Measurements from ENCODE around the gene UBE2E2.

Gene UBE2E2

DNA sequence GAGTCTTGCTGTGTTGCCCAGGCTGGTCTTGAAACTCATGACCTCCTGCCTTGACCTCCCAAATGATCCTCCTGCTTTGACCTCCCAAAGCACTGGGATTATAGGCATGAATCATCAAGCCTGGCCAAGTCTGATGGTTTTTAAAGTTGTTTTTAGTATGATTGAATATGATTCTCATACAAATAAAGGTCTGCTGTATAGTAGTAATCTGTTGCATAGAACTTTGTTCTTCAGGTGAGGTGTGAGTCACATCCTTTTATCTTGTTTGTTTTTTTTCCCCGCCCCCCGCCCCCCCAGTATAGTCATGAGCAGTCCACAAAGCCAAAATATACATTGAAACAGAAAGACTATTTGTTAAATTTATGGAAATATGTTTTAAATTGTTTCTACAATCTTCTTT is 39.0 kb downstream of the UBE2E2 start:
- DNase-seq, result no peak

DNA sequence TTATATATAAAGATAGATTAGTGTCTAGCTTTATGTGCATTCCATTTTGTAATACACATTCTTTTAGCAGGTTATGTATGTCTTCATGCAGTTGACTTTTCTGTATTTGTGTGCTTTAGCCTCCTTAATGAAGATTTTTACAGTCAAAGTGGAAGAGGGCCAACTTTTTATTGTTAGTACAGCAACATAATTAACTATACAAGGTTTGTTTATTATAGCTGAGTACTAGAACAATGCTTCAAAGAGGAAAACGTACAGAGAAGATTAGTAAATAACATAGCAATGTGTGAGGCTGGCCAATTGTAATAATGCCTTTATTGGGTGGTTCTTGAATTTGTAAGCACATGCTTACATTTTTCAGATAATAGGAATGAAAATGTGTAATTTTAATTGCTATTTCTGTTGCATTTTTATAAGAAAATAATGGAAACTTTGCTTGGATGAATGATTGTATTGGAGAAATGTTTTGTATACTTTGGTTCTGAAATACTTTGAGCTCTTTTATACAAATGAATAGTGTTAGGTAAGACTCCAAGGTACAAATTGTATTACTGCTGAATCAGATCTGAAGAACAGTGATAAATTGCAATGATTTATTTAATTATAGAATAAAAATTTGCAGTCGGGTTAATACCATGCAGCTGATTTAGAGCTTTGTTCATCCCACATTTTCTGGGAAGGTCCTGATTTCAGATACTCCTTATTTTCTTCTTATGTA is 41.4 kb downstream of the UBE2E2 start:
- DNase-seq, result no peak

DNA sequence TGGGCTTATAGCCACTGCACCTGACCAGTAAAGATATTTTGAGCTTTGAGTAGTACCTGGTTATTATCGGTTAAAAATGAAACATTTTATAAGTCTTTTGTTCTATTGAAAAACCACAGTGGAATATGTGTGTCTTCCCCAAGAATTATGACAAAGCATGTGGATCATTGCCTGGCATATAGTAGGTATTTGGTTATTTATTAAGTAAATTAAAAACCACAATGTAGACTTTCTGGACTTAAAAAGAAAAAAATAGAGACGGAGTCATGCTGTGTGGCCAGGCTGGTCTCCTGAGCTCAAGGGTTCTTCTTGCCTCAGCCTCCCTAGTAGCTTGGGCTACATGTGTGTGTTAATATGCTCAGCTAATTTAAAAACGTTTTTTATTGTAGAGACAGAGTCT is 43.5 kb downstream of the UBE2E2 start:
- DNase-seq, result no peak

DNA sequence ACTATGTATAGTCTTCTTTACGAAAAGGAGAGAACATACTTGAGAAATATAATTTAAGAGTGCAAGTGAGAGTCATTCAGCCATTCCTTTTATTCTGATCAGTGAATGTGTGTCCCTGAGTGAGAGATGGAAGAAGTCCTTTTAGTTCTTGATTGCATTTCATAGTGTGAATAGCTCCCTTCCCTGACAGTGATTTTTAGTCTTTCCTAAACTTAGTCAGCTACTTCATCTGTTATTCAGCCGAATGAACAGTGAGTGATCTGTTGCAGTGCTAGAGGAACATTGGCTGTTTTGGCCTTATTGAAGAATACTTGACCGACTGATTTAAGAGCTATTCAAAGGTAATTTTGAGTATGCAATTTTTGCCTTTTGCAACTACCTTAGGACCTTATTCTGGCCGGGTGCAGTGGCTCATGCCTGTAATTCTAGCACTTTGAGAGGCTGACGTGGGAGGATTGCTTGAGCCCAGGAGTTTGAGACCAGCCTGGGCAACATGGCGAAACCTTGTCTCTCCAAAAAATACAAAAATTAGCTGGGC is 45.5 kb downstream of the UBE2E2 start:
- DNase-seq, result no peak

DNA sequence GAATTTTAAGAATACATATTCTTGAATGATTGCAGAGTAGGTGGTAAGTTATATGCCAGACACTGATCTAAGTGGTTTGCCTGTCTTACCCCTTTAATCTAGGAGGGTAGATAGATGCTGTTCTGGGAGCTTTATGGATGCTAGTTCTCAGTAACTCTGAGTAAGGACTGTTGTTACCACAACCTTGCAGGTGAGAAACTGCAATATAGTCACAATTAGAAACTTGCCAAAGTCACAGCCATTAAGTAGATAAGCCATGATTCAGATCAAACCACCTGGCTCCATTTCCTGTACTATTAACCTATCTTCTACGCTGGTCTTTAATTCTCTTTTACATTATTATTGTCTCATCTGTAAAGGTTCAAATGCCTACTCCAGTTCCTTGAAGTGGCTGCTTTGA is 46.8 kb downstream of the UBE2E2 start:
- no peak for DNase-seq

DNA sequence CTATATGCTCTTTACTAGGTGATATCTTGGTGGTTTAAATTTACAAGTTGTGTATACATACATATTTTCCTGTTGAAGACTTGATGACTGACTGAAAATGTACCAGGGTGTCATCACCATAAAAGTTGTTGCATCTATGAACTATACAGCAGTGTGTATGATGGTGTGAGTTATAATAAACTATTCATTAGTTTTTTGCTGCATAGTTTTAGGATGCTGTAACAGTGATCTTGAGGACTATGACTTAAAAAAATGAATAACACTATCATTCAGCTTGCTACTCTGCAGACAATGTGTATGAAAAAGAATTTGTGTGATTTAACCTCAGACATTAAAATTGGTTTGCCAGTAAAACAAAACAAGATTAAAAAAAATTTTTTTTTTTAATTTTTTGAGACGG is 49.0 kb downstream of the UBE2E2 start:
- DNase-seq, result no peak

DNA sequence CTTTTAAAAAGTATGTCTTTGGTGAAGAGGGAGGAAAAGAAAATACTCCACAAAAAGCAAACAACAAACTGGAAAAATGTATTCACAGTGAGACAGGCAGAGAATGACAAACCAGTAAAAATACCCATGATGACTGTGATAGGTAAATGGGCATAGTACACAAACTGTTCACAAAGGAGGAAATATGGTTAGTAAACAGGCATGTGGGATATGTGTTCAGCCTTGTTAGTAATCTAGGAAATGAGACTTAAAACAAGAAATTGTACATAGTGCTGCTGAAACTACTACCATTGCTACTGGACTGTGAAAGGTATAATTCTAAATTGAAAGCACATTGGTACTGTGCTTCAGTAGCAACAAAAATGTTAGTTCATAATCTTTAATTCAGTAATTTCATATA is 50.1 kb downstream of the UBE2E2 start:
- no peak for DNase-seq

DNA sequence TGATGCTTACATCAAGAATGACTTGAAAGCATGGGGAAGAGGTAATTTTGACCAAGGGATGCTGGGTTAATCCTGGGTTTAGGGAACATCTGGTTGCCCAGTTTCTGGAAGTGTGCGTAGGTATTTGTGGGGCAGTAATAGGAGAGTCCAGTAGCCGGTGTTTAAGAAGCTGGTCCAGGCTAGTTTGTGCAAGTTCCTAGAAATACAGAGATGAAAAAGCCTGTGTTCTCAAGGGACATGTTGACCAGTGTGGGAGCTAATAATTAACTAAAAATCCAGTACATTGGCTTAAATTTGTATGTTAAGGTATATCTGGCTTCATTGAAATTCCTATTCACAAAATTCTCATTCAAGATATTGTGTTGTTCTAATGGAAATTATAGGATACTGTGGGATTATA is 51.2 kb downstream of the UBE2E2 start:
- DNase-seq, result no peak

DNA sequence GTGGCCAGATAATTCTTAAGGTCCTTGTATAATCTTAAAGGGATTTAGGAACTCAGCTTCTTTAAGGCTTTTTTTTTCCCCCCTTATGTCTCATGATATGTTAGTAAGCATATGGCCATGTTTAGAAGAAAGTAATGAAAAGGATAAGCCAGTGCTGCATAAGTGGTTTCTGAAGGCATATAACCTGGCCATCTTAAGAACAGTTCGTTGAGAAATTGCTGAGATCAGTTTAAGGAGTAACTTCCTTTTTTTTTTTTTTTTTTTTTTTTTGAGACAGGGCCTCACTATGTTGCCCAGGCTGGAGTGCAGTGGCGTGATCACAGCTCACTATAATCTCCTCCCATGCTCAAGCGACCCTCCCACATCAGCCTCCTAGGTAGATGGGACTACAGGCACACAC is 51.7 kb downstream of the UBE2E2 start:
- no peak for DNase-seq

DNA sequence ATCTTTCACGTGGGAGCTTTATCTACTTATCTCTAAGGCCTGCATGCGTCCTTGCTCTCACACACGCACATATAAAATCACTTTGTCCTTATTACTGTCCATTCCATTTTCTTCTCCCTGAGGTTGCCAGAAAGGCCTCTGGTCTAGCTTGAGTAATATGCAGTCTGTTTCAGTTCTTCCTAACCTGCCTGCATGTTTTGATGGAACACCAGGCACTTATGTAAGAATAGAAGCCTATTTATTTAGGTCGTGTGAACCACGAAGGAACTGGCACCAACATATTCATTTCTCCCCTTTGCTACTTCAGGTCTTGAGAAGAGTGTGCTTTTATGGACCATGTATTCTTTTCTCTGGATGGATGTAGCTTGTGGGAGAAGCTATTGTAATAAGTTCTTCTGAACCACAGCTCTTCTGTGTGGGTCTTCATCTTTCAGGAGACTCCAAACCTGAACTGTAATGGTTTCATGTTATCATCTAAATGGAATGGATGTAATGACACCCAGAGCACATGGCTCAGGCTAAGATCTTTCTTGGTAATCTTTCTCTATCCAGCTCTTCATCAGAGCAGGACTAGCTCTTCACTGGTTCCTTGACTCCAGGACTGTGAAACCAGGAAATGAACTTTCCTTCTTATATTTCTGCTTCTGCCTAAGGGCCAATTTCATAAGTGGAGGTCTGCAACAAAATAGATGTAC is 53.8 kb downstream of the UBE2E2 start:
- no peak for DNase-seq

DNA sequence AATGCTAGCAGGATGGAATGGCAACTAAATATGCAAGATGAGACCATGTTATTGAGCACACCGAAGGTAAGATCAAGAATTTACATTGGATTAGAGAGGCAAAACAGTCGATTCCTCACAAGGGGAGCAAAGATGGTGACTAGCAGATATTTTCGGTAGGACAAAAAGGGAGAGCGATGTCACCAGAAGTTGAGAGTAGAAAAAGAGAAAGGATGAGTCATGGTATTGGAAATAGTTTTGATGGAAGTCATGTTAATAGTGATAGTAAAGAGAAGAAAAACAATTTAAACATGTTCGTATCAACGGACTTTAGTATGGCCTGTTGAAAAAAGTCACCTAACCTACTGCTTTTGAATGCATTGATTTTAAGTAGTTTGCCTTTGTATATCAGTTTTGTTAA is 55.0 kb downstream of the UBE2E2 start:
- no peak for DNase-seq

DNA sequence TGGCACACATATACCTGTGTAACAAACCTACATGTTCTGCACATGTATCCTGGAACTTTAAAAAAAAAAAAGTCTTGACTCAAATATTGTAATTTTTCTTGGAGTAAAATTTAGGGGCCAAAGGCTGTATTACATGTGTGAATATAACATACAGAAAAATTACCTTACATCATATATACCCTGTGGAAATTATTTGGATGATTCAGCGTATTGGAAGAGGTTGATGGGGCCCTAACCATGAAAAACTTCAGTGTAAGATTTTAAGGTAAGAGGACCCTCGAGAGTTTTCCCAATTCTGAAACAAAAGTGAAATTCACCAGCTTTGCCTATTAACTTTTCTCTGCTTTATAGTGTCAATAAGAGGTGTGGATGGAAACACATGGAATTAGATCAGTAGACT is 56.4 kb downstream of the UBE2E2 start:
- DNase-seq, result no peak

DNA sequence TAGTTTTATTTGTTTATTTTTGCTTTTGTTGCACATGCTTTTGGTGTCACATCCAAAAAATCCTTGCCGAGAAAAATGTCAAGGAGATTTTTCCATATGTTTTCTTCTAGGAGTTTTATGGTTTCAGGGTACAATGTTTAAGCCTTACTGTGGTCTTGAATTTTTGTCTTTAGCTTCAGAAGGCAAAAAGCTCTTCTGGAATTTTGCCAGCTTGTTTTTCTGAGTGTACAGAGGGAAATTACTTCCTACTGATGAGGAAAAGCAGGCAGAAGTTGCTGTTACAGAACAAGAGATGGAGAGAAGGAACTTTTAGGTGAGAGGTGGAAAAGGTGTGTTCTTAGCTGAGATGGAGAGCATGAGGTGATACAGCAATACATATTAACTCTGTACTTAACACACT is 59.6 kb downstream of the UBE2E2 start:
- DNase-seq, result no peak

DNA sequence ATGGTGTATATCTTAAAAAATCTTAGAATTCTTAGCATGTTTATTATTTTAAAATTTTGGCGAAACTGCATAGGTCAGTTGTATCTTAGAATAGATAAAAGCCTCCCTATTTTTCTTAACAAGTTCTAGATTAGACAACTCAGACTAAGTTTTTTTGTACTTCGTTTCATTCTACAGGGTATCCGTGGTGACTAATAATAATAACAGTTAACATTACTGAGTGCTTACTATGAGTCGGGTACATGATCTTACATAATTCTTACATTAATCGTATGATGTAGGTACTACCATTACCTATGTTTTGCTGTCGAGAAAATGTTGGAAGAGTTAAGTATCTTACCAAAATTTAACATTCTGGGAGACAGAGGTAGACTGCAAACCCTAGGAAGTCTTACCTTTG is 60.7 kb downstream of the UBE2E2 start:
- no peak for DNase-seq

DNA sequence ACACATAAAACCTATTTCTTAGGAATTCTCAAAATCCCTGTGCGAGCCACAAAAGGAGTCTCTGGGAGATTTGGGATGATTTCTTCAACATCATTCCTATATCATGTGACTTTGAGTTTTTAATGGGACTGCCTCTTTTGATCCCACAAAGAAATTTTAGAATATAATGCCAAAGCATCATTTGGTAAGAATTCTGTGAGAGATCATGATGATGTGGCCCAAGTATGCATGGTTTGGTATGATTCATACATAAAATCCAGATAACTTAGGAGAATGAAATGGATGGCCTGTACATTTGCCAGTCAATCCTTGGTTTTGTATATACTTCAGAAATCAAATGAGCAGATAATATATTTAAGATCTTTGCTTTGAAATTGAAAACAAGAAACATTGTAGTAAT is 61.3 kb downstream of the UBE2E2 start:
- no peak for DNase-seq

DNA sequence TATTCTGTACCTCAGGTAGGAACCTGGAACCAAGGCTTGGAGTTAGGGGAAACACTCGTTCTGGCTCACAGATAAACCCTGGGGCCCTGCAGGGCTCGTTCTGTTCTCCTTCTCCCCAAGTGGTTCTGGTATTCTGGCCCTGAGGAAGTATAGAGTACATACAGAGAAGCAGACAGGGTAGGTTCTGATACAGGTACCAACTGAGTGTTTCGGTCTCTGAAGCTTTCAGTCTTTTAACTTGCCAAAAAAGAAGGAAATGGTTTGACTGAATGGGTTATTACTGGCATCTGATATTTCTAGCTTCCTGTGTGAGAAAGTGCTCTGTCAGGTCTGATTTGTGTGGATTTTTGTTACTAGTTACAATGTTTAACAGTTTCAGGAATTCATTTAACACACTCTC is 67.3 kb downstream of the UBE2E2 start:
- no peak for DNase-seq

DNA sequence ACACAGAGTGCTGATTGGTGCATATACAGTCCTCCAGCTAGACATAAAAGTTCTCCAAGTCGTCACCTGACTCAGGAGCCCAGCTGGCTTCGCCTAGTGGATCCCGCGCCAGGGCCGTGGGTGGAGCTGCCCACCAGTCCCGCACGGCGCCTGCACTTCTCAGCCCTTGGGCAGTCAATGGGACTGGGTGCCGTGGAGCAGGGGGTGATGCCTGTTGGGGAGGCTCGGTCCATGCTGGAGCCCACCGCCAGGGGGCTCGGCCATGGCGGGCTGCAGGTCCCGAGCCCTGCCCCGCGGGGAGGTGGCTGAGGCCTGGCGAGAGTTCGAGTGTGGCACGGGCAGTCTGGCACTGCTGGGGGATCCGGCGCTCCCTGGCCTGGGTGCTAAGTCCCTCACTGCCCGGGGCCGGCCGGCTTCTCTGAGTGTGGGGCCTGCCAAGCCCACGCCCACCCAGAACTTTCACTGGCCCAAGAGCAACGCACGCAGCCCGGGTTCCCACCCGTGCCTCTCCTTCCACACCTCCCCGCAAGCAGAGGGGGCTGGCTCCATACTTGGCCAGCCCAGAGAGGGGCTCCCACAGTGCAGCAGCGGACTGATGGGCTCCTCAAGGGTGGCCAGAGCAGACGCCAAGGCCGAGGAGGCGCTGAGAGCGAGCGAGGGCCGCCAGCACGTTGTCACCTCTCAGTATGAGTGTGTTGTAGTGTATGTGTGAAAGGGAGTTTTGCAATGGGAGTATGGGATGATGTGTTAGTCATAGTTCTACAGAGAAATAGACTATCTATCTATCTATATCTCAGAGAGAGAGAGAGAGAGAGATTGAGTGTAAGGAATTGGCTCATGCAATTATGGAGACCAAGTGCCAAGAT is 69.0 kb downstream of the UBE2E2 start:
- no peak for DNase-seq

DNA sequence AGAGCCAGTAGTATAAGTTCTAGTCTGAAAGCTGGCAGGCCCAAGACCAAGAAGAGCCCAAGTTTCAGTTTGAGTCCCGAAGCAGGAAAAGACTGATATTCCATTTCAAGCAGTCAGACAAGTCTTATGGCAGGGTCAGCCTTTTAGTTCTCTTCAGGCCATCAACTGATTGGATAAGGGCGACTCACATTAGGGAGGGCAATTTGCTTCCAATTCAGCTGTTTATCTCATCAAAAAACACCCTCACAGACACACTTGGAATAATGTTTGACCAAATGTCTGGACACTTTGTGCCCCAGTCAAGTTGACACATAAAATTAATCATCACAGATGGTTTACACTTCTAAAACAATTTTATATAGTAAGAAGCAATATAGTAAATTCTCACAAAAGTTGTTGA is 69.7 kb downstream of the UBE2E2 start:
- DNase-seq, result no peak

DNA sequence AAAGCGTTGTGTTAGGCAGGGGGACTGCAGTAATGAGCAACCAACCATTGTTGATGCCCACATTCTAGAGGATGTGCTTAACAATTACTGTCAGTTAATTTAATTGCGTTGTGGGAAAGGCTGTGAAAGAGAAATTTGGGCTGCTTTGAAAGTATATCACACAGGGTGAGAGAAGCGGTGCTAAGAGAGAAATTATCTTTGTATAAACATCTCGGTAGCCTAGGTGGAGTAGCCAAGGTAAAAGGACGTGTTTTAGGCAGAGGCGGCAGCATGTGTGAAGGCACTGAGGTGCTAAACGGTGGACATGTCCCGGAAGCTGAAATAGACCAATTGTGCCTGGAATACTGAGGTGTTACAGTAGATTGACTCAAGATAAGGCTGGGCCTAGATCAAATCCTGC is 71.9 kb downstream of the UBE2E2 start:
- no peak for DNase-seq

DNA sequence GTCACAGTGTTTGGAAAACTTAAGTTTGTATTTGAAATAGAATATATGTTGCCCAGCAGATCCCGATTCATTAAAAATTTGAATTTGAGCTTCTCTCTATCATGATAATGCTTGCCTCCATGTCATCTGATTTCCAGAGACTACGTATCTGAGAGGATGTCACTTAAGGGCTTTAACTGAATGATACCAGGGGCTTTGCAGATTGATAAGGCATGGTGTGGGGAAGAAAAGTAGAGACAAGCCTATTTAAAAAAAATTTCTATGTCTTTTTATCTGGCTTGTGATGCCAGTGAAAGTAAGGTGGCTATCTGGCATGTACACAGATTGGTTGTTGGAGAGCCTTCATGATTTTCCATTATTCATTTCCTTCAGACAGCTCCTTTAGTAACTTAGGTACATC is 72.7 kb downstream of the UBE2E2 start:
- no peak for DNase-seq

DNA sequence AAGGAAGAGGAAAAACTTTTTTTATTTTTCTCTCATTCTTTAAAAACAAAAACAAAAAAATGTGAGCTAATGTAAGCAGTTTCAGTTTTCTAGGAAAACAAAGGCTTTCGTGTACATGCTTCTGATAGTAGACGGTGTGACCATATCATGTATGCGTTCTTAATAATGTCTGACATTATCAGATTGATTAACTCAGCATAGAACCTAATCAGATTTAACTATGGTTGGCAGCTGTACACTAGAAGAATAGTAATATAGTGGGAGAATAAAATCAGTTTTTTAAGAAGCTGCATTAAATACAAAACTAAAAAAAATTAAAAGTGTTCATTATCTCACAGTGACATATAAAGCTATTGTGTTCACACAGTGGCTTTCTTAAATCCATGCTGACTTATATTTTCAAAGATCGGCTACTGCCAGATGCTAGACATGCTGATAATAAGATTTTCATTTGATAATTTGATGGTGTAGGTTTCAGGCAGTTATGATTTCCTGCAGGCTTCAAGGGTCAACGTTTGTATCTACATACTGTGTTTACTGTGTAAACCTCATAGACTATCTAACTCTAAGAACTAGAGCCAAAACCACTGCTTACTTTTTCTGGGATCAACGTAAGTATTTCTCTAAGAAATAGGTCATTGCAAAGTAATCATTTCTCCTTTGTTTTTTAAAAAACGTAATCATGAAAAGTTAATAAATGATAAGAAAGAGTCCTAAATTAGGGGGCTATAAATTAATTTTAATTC is 74.0 kb downstream of the UBE2E2 start:
- no peak for DNase-seq

DNA sequence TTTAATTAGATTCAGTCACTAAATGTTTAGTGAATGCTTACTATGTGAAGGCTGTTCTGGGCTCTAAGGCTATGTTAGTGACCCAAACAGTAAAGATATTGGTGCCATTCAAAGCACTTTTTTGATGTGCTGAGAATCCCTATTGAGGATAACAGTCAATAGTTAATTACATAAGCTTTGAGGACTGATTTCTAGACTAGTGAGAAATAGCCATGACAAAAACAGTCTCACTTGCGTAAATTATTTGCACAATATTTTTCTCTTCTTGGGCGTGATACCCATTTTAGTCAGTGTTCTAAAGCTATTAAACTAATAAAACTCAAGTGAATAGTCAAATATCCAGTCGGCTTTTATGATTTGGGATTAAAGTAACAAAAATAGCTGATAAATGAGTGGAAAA is 74.6 kb downstream of the UBE2E2 start:
- DNase-seq, result no peak

DNA sequence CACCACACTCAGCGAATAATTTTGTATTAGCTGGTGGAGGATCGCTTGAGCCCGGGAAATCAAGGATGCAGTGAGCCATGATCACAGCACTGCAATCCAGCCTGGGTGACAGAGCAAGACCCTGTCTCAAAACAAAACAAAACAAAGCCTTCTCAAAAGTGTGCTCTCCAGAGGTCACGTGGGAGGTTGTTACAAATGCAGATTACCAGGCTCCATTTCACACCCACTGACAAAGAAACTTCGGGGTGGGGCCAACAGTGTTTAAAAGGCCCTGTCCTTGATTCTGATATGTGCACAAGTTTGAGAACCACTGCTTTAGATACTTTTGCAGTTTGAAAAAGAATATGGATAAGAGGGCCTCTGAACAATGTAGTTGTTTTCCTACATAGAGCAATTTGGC is 80.5 kb downstream of the UBE2E2 start:
- no peak for DNase-seq

All from NCI-H774 (cell line).